HG03460 (cell line): ENCODE data around the gene SLC11A1.
A peak's percentile ranks its signal among the peaks of the same experiment; 100 is the strongest.

ENCODE experiments used
- ATAC-seq: cut with Tn5 transposase; IDR thresholded peaks from one replicate; pipeline ENCODE4 v1.9.1; 2021; ENCODE audit not compliant: unreplicated experiment

SLC11A1 gene

DNA sequence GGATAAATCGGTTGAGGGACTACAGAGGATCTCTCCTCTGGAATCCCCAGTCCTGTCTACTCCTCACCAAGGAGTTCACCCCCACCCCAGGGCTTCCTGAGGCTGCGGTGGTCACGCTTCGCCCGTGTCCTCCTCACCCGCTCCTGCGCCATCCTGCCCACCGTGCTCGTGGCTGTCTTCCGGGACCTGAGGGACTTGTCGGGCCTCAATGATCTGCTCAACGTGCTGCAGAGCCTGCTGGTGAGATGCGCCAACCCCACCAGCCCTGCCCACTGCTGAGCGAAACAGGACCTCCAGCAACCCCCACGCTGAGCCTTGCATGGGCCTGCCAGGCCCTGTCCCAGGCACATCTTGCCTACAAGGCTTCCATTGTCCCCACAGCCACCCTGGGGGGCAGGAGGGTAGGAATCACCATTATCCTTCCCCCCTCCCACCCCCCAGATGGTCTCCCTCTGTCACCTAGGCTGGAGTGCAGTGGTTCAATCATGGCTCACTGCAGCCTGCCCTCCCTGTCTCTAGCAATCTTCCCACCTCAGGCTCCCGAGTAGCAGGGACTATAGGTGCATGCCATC is 10.9 kb downstream of the SLC11A1 start:
- ATAC-seq: no peak

DNA sequence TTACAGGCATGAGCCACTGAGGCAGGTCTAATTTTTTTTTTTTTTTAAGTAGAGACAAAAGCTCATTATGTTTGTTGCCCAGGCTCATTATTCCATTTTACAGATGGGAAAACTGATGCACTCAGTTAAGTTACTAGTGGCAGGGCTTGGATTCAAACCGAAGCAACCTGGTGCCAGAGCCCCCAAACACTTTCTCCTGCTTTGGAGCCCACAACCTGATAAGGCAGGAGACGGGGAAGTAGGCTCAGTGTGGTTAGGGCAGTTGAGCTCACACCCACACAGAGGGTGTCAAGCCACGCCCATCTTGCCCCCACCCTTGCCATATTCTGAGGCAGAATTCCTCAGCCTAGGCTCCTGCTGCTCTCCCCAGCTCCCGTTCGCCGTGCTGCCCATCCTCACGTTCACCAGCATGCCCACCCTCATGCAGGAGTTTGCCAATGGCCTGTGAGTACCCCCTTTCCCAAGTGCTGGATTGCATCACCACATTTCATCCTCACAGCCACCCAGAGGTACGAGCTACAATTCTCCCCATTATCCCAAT is 11.7 kb downstream of the SLC11A1 start:
- ATAC-seq: no peak

DNA sequence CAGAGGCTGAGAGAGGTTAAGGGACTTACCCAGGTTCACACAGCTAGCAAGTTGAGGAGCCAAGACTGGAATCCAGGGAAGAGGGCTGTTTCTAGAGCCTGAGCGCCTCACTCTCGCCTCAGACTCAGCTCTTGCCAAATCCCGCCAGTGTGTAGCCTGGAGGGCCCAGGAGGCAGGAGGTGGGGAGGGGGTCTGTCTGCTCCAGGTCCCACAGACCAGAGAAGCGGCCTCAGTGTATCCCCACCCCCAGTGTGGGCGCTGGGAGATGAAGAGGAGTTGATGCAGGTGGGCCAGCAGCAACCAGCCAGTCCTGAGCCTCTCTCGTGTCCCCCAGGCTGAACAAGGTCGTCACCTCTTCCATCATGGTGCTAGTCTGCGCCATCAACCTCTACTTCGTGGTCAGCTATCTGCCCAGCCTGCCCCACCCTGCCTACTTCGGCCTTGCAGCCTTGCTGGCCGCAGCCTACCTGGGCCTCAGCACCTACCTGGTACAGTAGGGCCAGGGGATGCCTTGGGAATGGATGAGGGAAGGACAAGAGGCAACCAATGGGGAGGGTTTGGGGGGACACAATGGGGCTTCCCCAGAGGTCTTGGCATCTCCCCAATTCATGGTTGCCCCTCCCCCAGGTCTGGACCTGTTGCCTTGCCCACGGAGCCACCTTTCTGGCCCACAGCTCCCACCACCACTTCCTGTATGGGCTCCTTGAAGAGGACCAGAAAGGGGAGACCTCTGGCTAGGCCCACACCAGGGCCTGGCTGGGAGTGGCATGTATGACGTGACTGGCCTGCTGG is 12.4 kb downstream of the SLC11A1 start:
- ATAC-seq: no peak

DNA sequence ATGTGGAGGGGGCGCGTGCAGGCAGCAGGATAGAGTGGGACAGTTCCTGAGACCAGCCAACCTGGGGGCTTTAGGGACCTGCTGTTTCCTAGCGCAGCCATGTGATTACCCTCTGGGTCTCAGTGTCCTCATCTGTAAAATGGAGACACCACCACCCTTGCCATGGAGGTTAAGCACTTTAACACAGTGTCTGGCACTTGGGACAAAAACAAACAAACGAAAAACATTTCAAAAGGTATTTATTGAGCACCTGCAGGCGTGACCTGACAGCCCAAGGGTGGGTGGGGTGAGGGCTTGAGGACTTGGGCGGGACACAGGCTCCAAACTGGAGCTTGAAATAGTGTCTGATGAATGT is 13.0 kb downstream of the SLC11A1 start:
- ATAC-seq: no peak

DNA sequence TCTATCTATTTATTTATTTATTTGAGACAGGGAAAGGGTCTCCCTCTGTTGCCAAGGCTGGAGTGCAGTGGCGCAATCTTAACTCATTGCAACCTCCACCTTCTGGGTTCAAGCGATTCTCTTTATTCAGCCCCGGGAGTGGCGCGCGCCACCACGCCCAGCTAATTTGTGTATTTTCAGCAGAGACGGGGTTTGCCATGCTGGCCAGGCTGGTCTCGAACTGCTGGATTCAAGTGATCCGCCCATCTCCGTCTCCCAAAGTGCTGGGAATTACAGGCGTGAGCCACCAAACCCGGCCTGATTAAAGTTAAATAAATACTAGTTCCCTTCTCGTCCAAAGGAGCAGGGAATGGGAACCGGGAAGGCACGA is 13.4 kb downstream of the SLC11A1 start:
- no peak for ATAC-seq

DNA sequence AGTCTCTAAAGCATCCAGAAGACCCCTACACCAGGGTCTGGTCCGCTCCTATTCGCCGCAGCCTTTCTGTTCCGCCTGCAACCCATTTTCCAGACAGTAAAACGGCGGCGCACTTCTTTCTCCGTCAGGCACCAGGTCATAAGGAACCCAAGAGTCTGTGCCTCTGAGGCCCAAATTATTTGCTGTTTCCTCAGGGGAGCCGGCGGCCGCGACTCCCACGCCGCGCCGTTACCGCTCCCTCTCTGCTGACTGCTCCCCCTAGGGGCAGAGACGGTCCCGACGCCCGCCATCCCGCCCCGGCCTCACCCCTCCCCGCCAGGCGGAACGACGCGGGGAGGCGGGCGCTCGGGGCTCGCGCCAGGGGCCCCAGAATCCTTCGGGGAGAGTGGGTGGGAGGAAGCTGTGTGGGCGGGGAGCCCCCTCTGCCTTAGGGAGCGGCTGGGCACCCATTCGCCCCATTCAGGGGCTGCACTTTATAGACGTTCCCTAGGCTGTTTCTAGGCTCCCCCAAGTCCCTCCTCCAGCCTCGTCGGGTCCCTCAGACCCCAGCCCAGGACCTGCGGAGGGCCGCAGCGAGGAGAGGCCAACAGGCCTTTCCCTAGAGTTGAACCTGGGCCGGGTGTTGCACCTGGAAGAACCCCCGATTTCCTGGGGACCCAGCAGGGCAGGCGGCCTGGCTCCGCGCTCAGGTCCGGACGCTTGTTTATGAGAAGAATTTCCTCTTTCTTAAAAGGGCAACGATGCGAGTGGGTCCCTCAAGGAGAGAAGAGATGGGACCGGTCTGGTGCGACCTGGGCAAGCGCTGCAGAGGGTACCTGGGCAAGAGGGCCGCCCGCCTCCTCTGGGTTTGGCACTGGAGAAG is 14.0 kb downstream of the SLC11A1 start:
- peak; percentile 37 for ATAC-seq

DNA sequence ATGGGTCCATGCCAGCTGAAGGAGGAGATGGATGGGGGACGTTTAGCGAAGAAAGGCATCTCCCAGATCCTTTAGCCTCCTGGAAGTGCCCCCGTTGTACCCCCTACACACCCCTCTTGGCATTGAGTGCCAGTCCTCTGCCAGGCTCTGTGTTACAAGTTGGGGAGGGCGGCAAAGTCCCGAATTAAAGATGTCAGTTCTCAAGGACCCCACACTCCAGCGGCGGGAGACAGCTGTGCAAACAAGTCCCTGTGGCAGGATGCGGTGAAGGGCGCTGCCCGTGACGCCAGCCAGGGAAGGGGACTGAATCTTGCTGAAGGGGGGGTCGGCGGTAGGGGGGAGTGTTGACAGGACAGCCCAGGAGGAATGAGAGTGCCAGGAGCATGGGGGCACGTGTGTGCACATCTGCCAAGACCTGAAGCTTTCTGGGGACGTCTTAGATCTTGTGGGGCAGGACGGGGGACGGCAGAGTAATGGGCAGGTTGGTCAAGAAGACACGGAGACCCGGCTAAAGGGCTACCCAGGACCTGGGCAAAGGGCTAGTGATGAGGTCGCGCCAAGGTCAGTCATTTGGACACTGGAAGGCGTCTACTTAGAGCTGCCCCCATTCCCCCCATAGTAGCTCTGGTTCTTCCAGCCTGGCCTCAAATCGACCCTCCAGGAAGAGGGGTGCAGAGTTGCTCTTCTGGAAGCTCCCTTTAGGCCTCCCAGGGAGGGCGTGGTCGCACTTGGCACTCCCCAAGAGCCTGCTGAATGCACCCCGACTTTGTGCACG is 14.8 kb downstream of the SLC11A1 start:
- no peak for ATAC-seq

DNA sequence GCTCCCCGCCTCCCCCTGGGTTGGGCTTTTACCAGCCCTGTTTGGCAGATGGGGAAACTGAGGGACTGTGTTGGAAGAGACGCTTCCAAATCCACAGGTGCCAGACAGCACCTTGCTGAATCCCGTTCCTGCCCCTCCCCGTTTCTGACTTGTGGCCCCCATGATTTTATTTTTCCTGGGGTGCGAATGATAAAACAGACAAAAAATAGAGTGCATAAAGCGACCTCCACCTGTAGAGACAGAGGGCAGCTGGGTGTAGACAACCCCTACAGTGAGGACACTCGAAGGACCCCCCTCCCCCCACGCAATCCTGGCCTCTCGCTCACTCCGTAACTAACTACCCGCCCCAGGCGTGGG is 15.4 kb downstream of the SLC11A1 start:
- ATAC-seq: no peak

DNA sequence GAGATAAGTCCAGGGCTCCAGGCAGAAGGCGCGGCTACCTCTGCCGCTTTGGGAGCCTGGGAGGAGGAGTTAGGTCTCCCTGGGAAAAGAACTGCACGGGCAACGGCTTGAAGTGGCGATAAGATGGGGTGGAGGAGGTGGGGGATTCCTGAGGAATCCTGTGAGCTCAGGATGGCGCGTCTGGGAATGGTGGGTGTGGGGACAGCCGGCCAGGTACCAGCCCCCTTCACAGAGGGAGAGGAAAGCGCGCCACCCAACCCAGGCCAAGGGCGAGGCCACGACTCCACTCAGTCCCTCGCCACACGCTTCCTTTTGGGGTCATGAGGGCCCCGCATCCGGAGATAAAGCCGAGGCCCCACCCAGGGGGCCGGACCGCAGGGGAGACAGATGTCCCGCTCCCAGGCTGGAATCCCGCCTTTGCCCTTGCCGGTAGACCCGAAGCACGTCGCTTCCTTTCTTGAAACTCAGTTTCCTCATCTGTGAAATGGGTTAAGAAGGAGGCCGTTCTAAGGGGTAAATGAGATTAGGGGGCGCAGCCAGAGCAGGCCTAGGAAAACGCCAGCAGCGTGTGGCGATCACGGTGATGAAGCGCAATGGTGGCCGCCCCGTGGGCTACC is 15.9 kb downstream of the SLC11A1 start:
- ATAC-seq: peak; percentile 23

DNA sequence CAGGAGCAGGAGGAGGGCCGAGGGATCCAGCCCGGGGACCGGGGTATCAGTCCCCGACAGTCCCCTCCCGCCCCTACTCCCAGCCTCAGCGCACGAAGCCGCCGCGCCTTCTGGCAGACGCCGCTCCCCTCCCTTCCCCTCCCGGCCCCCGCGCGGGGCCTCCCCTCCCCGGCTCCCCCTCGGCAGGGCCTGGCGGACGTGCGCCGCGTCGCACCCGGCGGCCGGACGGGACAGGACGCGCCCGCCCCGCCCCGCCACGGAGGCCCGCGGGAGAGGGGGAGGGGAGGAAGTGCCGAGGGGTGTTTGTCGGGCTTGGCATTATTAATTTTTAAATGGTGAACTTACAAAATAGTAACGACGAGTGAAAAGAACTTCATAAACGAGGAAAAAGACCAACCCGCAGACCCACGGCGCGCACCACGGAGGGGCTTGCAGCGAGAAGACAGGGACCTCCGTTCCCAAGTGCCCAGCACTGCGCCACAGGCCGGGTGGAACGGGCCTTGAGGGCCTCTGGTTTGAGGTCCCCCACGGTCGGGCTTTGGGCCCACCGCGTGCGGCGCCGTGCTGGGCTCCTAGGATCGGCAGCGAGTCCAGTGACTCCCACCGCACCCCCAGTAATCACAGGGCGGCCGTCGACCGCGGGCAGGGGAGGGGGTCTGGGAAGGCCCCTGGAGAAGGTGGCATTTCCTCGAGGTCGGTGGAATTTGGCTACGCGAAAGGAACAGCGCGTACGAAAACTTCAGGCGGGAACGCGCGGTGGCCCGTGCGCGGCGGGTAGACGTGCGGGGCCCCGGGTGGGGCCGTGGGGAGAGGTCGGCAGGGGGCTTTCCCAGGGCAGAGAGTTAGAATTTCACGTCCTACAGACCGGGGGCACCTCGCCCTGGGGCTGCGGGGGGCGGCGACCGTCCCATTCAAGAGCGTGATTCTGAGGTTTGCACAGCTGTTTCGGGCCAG is 16.6 kb downstream of the SLC11A1 start:
- no peak for ATAC-seq

DNA sequence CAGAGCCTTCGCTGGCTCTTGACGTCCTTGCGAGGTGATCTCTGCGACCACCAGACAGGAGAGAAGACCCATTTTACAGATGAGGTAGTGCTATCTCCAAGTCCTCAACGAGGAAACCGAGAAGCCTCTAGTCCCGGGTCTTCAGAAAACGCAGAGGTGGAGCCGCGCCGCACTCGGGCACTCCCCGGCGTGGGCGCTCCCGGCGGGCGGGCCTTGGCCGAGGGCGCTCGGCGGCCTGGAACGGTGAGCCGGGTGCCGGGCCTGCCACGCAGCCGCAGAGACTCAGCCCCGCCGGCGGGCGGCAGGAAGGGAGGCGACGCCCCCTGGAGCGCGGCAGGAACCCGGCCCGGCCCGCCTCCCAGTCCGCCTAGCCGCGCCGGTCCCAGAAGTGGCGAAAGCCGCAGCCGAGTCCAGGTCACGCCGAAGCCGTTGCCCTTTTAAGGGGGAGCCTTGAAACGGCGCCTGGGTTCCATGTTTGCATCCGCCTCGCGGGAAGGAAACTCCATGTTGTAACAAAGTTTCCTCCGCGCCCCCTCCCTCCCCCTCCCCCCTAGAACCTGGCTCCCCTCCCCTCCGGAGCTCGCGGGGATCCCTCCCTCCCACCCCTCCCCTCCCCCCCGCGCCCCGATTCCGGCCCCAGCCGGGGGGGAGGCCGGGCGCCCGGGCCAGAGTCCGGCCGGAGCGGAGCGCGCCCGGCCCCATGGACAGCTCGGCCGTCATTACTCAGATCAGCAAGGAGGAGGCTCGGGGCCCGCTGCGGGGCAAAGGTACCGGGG is 17.5 kb downstream of the SLC11A1 start, which contains the start of gene CTDSP1:
Gene CTDSP1 (plus strand): TSS at position 478 of the 776 bp plus-strand sequence. CDS start 223 bp downstream, at position 701.
- peak; percentile 35 for ATAC-seq

DNA sequence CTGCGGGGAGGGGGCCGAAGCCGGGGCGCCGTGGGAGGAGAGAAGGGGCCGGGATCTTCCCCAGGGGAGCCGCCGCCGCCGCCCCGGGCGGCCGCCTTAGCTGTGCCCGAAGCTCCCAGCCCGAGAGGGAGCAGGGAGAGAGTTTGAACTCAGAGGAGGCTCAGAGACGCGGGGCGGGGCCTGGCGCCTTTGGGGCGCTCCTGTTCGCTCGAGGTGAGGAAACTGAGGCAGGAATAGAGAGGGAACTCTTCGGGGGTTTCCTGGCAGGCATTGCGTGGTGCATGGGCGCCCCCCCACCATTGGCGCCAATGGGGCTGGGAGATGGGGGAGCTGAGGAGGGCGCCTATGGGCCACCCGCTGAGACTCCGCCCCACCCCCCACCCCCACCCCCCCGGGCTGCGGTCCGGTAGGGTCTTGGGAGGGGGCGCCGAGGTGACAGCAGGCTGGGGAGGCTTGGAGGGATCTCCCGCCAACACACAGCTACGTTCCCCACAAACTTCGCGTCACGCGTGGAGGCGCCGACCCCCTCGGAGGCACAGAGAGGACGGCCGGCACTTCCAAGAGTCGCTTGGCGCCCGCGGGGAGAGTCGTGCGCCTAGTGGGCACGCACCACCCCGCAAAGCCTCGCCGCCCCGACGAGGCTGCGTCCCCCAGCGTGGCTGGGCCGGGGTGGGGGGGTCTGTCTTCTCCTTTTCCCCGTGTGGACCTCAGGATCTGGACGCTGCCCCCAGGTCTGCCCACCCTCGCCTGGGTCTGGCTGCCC is 18.3 kb downstream of the SLC11A1 start:
- no peak for ATAC-seq

DNA sequence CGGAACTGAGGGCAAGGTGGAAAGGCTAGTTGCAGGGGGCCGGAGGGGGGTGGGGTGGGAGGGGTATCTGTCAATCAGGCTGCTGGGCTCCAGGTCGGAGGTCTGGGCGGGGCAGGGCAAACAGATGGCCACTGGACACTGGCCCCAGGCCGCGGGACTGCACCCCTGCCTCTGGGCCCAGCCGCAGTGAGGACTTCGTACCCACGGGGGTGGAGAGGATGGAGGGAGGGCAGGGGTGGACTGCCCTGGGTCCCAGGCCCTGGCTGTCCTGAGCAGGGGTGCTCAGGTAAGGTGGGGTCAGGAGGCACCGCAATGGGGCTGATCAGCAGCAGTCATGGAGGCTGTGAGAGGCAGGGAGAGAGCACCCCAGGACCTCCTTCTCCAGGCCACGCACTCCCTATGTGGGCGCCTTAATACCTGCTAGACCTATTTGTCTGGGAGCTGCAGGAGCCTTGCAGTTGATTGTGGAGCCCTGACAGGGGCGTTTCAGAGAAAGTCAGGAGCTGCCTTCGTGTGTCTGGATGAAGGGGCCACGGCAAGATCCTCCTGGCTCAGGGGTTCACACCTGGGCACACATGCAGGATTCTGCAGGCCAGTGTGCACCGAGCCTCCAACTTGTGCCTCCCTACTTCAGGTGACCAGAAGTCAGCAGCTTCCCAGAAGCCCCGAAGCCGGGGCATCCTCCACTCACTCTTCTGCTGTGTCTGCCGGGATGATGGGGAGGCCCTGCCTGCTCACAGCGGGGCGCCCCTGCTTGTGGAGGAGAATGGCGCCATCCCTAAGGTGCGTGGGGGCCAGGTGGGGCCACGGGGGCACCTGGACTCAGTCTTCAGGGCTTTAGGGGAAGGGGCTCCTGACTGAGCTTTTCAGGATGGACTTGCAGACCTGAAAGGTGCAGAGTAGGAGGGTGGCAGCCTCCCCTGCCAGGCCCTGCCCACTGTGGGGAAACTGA is 19.1 kb downstream of the SLC11A1 start:
- no peak for ATAC-seq

DNA sequence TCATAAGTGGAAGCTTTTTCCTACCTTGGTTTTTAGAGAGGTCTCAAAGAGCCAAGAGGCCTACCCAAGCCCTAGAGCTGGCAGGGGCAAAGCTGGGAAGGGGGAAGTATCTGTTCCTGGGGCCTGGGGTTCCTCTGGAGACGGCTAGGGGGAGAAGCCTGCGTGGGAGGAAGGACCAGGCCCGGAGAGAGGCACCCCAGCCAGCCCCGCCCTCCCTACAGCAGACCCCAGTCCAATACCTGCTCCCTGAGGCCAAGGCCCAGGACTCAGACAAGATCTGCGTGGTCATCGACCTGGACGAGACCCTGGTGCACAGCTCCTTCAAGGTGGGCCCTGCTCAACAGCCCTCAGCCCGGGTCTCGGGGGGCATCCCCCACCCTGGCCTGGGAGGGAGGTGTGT is 19.8 kb downstream of the SLC11A1 start:
- no peak for ATAC-seq

DNA sequence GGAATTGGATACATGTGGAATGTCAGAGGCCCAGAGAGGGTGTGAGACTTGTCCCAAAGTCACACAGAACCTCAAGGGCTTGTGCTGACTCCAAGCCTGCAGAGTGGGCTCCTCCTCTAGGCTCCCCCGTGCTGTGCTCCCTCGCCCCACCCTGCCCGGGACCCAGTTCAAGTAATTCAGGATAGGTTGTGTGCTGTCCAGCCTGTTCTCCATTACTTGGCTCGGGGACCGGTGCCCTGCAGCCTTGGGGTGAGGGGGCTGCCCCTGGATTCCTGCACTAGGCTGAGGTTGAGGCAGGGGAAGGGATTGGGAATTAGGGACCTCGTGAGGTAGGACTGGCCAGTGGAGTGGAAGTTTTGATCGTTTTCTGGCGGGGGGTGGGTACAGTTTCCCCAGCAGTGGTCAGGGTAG is 20.4 kb downstream of the SLC11A1 start:
- no peak for ATAC-seq

DNA sequence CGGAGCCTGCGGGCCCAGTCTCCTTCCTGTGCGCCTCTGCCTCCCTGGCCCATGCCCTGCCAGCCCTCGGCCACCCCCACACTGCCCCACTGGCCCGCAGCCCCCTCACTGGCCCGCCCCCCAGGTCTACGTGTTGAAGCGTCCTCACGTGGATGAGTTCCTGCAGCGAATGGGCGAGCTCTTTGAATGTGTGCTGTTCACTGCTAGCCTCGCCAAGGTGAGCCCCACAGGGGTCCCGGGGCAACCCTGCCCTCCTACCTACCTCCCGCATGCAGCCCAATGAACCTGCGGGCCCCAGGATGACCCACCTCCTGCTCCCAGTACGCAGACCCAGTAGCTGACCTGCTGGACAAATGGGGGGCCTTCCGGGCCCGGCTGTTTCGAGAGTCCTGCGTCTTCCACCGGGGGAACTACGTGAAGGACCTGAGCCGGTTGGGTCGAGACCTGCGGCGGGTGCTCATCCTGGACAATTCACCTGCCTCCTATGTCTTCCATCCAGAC is 20.9 kb downstream of the SLC11A1 start:
- no peak for ATAC-seq

DNA sequence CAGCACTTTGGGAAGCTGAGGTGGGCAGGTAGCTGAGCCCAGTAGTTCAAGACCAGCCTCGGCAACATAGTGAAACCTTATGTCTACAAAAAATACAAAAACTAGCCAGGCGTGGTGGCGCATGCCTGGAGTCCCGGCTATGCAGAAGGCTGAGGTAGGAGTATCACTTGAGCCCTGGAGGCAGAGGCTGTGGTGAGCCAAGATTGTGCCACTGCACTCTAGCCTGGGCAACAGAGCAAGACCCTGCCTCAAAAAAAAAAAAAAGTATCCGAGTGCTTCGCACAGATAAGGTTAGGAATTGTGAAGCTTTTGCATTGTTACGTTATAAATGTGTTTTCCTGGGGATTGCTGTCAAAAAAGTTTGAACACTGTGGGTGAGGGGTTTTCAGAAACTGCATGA is 21.7 kb downstream of the SLC11A1 start:
- no peak for ATAC-seq
